ENCODE measurements around the gene ARHGAP26. TPM values are rescaled to one million over a fixed set of nuclear protein-coding genes. Genes with fewer than 3 reads are reported as not detected.

ARHGAP26 gene
- total and polyA plus RNA-seq, 2 of the 4 experiments (the other 2 are of a cell fraction) = 0.54 to 0.56 TPM

DNA sequence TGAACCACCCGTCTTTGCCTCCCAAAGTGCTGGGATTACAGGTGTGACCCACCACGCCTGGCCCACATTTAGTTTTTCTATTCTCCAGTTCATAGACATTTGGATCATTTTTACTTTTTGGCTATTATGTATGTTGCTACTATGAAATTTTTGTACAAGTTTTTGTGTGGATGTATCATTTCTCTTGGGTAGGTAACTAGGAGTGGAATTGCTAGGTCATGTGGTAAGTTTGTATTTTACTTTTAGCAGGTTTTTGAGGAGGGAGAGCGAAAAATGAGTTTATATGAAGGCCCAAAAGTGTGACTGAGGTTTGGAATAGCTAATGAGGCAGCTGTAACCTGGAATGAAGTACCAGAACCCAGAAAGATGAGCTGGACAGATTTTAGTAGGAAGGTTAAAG lies 35.2 kb downstream of the ARHGAP26 start:
- Histone ChIP-seq H3K9me3 (ENCODE audit: control insufficient read depth, insufficient read depth, low read length) (no peaks in the 10 kb centered on the region), H3K27me3 (ENCODE audit: control insufficient read depth, insufficient read depth, low read length) (peaks cover 5% of the 10 kb centered on the region), H3K79me1 (ENCODE audit: low read depth in 1 of 2, low read length in 2 of 2) (no peaks in the 10 kb centered on the region), H2BK20ac (ENCODE audit: low read depth, low read length) (no peak overlapping the region), H3K36me3 (ENCODE audit: control insufficient read depth, insufficient read depth, low read length) (no peaks in the 10 kb centered on the region), H2AK9ac (replicated peaks; ENCODE audit: low read depth, low read length, poor library complexity) (no peak overlapping the region), H2AFZ (replicated peaks; ENCODE audit: low read length, poor library complexity) (no peak overlapping the region), H4K91ac (ENCODE audit: insufficient read depth, low read depth, low read length) (no peak overlapping the region), H3K23ac (ENCODE audit: low read depth, low read length) (no peak overlapping the region), H4K20me1 (ENCODE audit: insufficient read depth, low read length) (no peaks in the 10 kb centered on the region), H4K5ac (ENCODE audit: low read depth, low read length) (no peak overlapping the region), H3K27ac (ENCODE audit: insufficient read depth, low read length) (no peak overlapping the region), H2AK5ac (ENCODE audit: low read depth, low read length) (no peak overlapping the region), H3K9ac (ENCODE audit: low read depth, low read length) (no peak overlapping the region), H3K4me2 (ENCODE audit: low read depth, low read length) (no peak overlapping the region), H3K9me1 (ENCODE audit: insufficient read depth, low read length) (0 out of 2 replicates have a peak, but pooled peaks cover 2% of the 10 kb centered on the region), H3K18ac (ENCODE audit: low read depth, low read length) (no peak overlapping the region), H2BK15ac (ENCODE audit: low read depth, low read length) (no peak overlapping the region), H3K4me1 (ENCODE audit: control insufficient read depth, insufficient read depth, low read length) (peaks cover 3% of the 10 kb centered on the region; the same call in 1 of the 2 replicates), H4K8ac (ENCODE audit: low read depth in 2 of 2, low read length in 2 of 2) (no peak overlapping the region), H3K4ac (ENCODE audit: low read depth, low read length) (no peak overlapping the region), H3K56ac (ENCODE audit: extremely low read depth, insufficient read depth, low read length) (no peak overlapping the region), H3K14ac (replicated peaks; ENCODE audit: low read depth, low read length) (no peak overlapping the region), H2BK5ac (ENCODE audit: low read depth, low read length, poor library complexity, severe bottlenecking) (no peak overlapping the region), H3K4me3 (ENCODE audit: insufficient read depth, low read depth, low read length) (no peak overlapping the region), H2BK120ac (ENCODE audit: low read depth, low read length) (no peak overlapping the region)
- DNase-seq (no peak), ATAC-seq (ENCODE audit: low read depth) (no peak)
- no CpG with 5 or more reads among the region's 3 CpGs for WGBS, 2 experiments (ENCODE audit: extremely low coverage in 2 of 2, insufficient read length in 1 of 2)
- dilution Hi-C loops (cut with HindIII; ENCODE audit: low sequenced_read_pairs, unreplicated experiment) = no loop called here
- no peak for TF ChIP-seq FOS (IDR thresholded peaks at IDR 0.05; ENCODE audit: low read depth, low read length)
- TF ChIP-seq RCOR1 (IDR thresholded peaks at IDR 0.05; ENCODE audit: insufficient replicate concordance, low read length) = no peak
- no peak for TF ChIP-seq CEBPB (IDR thresholded peaks at IDR 0.05; ENCODE audit: low read depth, low read length)
- TF ChIP-seq MAFK (IDR thresholded peaks at IDR 0.05; ENCODE audit: low read depth, low read length) = no peak
- no peak for TF ChIP-seq BHLHE40 (IDR thresholded peaks at IDR 0.05; ENCODE audit: low read depth, low read length)
- TF ChIP-seq MAZ (IDR thresholded peaks at IDR 0.05; ENCODE audit: borderline replicate concordance, low read depth, low read length) = no peak
- no peak for TF ChIP-seq MXI1 (IDR thresholded peaks at IDR 0.05; ENCODE audit: borderline replicate concordance, low read depth, low read length)
- TF ChIP-seq, protein P1, sequence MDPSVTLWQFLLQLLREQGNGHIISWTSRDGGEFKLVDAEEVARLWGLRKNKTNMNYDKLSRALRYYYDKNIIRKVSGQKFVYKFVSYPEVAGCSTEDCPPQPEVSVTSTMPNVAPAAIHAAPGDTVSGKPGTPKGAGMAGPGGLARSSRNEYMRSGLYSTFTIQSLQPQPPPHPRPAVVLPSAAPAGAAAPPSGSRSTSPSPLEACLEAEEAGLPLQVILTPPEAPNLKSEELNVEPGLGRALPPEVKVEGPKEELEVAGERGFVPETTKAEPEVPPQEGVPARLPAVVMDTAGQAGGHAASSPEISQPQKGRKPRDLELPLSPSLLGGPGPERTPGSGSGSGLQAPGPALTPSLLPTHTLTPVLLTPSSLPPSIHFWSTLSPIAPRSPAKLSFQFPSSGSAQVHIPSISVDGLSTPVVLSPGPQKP (IDR thresholded peaks at IDR 0.05; ENCODE audit: borderline replicate concordance, low read depth, low read length) = no peak
- in situ Hi-C loops (cut with MboI; ENCODE audit: low sequenced_read_pairs) = no loop called here
- ChIA-PET CTCF (no interaction called here), POLR2A (ENCODE audit: unreplicated experiment) (no interaction called here)
- no TSS peak for BruUV-seq (replicated peaks)
- intact Hi-C loops (cut with micrococcal nuclease) = no loop called here
